Esophagus muscularis mucosa (tissue), 4 donors: ENCODE data around the gene C5AR1. TPM values are rescaled to one million over a fixed set of nuclear protein-coding genes. Genes with fewer than 3 reads are reported as not detected.
A peak's percentile ranks its signal among the peaks of the same experiment; 100 is the strongest.
"Not testable (repeated sequence)": the region's sequence is repeated elsewhere in the genome, so short reads cannot be mapped to it uniquely, and the experiment has no call there.

ENCODE experiments used
- DNase-seq: peaks from one replicate; pipeline ENCODE4 v3.0.0-alpha.2; 2017; ENCODE audit errors: extremely low spot score
- H3K27ac ChIP-seq, 4 donors: fragments of 200-600 bp; sonication (generic); replicated peaks in 1 of 4; 1 replicate in 3 of 4; 2 replicates in 1 of 4; pipeline ENCODE4 v1.5.1; 2016 to 2019; ENCODE audit warnings: mild to moderate bottlenecking in 1 of 4
- H3K27me3 ChIP-seq, 4 donors: fragments of 200-600 bp; sonication (generic); one replicate each; pipeline versions ENCODE4 v1.5.1 to v1.6.0; 2016 to 2019
- H3K36me3 ChIP-seq, 4 donors: fragments of 200-600 bp; sonication (generic); one replicate each; pipeline ENCODE4 v1.5.1; 2016 to 2019
- H3K4me1 ChIP-seq, 4 donors: fragments of 200-600 bp; sonication (generic); one replicate each; pipeline ENCODE4 v1.5.1; 2016 to 2019
- H3K4me3 ChIP-seq, 4 donors: fragments of 200-600 bp; sonication (generic); 1 replicate in 2 of 4; 2 replicates in 2 of 4; pipeline ENCODE4 v1.5.1; 2016 to 2019; ENCODE audit warnings: mild to moderate bottlenecking in 4 of 4, moderate library complexity in 1 of 4
- H3K9me3 ChIP-seq, 4 donors: fragments of 200-600 bp; sonication (generic); 1 replicate in 3 of 4; 2 replicates in 1 of 4; pipeline ENCODE4 v1.5.1; 2016 to 2019
- CTCF ChIP-seq, 3 experiments: fragments of 200-600 bp in 2 of 3; fragments of 450-650 bp in 1 of 3; sonication (generic) in 2 of 3; IDR thresholded peaks; one replicate each; pipeline ENCODE4 v1.5.1; 2017 to 2019; ENCODE audit warnings: antibody characterized with exemption in 3 of 3, mild to moderate bottlenecking in 2 of 3, moderate library complexity in 1 of 3
- EP300 ChIP-seq: sonication (generic); formaldehyde crosslinking; IDR thresholded peaks from one replicate; pipeline ENCODE4 v1.6.1; 2017; ENCODE audit warnings: antibody characterized with exemption
- POLR2A ChIP-seq: fragments of 450-650 bp; IDR thresholded peaks from one replicate; pipeline ENCODE4 v1.6.1; 2017; ENCODE audit warnings: antibody characterized with exemption, moderate library complexity, mild to moderate bottlenecking, low read depth
- POLR2AphosphoS5 ChIP-seq, 2 donors: sonication (generic); formaldehyde crosslinking; IDR thresholded peaks; one replicate each; pipeline ENCODE4 v1.6.1; 2017; ENCODE audit warnings: antibody characterized with exemption in 2 of 2
- WGBS: methylation state at CpG from one replicate; pipeline ENCODE4 v1.1.5; 2018; 5-methylcytosine and 5-hydroxymethylcytosine counted together
- intact Hi-C: fragments of 100-400 bp; cut with DNase I; formaldehyde crosslinking; loops from one replicate; pipeline ENCODE4 v1.15.1; 2023
- total RNA-seq, 4 donors: library from RNA; depleted of rRNA; stranded (reverse); fragments of >200 nt; gene quantifications; one replicate each; pipeline versions ENCODE4 v1.1.0 to v1.2.1, GENCODE V29; 2016

Gene C5AR1
- 10 to 100 TPM in 1 of 4 donors, 1 to 10 TPM in 3; 5.0 to 32.6 (median 7.0) TPM for total RNA-seq

GRCh38 chr19:47309608-47310007, at the start of gene C5AR1:
Gene C5AR1 (plus strand): TSS chr19:47309861. CDS start chr19:47309896, 35 bp downstream.
- Histone ChIP-seq H3K9me3 (no peaks in the 10 kb centered on the region), H3K27me3 (peaks cover 0 to 44% (median 0%) of the 10 kb centered on the region in 4 donors), H3K36me3 (no peaks in the 10 kb centered on the region), H3K4me3 (peak within 1 kb of the TSS; percentile 20 to 37 (median 28)), H3K4me1 (peaks cover 0 to 21% (median 11%) of the 10 kb centered on the region in 4 donors), H3K27ac (peak within 1 kb of the TSS in 3 of 4 donors; percentile 16 to 49 (median 31))
- no peak for DNase-seq
- intact Hi-C loops, result no loop called here
- WGBS, result 46% methylated on average over 12 of the region's 12 CpGs
- TF ChIP-seq CTCF (IDR thresholded peaks at IDR 0.05), result no peak
- no peak for TF ChIP-seq EP300
- peak; percentile 15 for TF ChIP-seq POLR2A
- TF ChIP-seq POLR2AphosphoS5 (IDR thresholded peaks at IDR 0.05), result peak in 1 of 2 donors; percentile 61

- DNase-seq, result no peak
- intact Hi-C loops, result no loop called here
- Histone ChIP-seq H3K4me3 (no peak overlapping the region), H3K27ac (peak overlapping the region in 1 of 4 donors; percentile 89), H3K9me3 (no peaks in the 10 kb centered on the region), H3K36me3 (peaks cover 41 to 74% (median 72%) of the 10 kb centered on the region in 4 donors), H3K27me3 (no peaks in the 10 kb centered on the region), H3K4me1 (peaks cover 25 to 43% (median 36%) of the 10 kb centered on the region in 4 donors)
- TF ChIP-seq POLR2AphosphoS5 (IDR thresholded peaks at IDR 0.05), result no peak
- no peak for TF ChIP-seq CTCF (IDR thresholded peaks at IDR 0.05)
- no peak for TF ChIP-seq POLR2A
- no peak for TF ChIP-seq EP300
- 94% methylated on average over 3 of the region's 17 CpGs for WGBS
Measured at GRCh38 chr19:47260476-47260875, 49.2 kb upstream of the C5AR1 start.

- intact Hi-C loops, H3K27ac ChIP-seq, H3K9me3 ChIP-seq, H3K27me3 ChIP-seq, H3K4me3 ChIP-seq, DNase-seq: not testable (repeated sequence)
- peaks cover 18 to 36% (median 30%) of the 10 kb centered on the region in 4 donors for H3K4me1 ChIP-seq
- H3K36me3 ChIP-seq, result peaks cover 56 to 91% (median 88%) of the 10 kb centered on the region in 4 donors
- 83% methylated on average over 9 of the region's 14 CpGs for WGBS
Measured at GRCh38 chr19:47261946-47262793, 47.5 kb upstream of the C5AR1 start.

- DNase-seq, result no peak
- Histone ChIP-seq H3K4me3 (no peak overlapping the region), H3K4me1 (peaks cover 0 to 14% (median 8%) of the 10 kb centered on the region in 4 donors), H3K9me3 (no peaks in the 10 kb centered on the region), H3K27me3 (no peaks in the 10 kb centered on the region), H3K36me3 (peaks cover 70 to 100% (median 96%) of the 10 kb centered on the region in 4 donors), H3K27ac (no peak overlapping the region)
- intact Hi-C loops, result no loop called here
- TF ChIP-seq POLR2A, result no peak
- TF ChIP-seq EP300, result no peak
- no peak for TF ChIP-seq CTCF (IDR thresholded peaks at IDR 0.05)
- TF ChIP-seq POLR2AphosphoS5 (IDR thresholded peaks at IDR 0.05), result no peak
- WGBS, result 97% methylated on average over 15 of the region's 30 CpGs
Measured at GRCh38 chr19:47264629-47265028, 45.0 kb upstream of the C5AR1 start.

- TF ChIP-seq POLR2A, result no peak
- TF ChIP-seq CTCF (IDR thresholded peaks at IDR 0.05), result no peak
- no peak overlapping the region for H3K27ac ChIP-seq
- no peak for DNase-seq
- H3K36me3 ChIP-seq, result peaks cover 66 to 100% (median 96%) of the 10 kb centered on the region in 4 donors
- no peak overlapping the region for H3K4me3 ChIP-seq
- H3K9me3 ChIP-seq, result no peaks in the 10 kb centered on the region
- no peaks in the 10 kb centered on the region for H3K4me1 ChIP-seq
- 94% methylated on average over 21 of the region's 21 CpGs for WGBS
- intact Hi-C loops, result no loop called here
- H3K27me3 ChIP-seq, result no peaks in the 10 kb centered on the region
Measured at GRCh38 chr19:47266401-47266941, 43.2 kb upstream of the C5AR1 start.
